Mucosa of rectum (tissue), 2 donors: ENCODE measurements around the gene OR52W1.

Experiments used
- H3K27ac ChIP-seq, 2 donors: one replicate each; pipeline ENCODE4 v1.7.0; 2013; ENCODE audit warnings: inconsistent platforms in 2 of 2, low read depth in 2 of 2, low read length in 2 of 2
- H3K27me3 ChIP-seq, 2 donors: one replicate each; pipeline ENCODE4 v1.7.0; 2013; ENCODE audit warnings: low read length in 2 of 2; ENCODE audit not compliant: control insufficient read depth in 2 of 2, insufficient read depth in 2 of 2
- H3K36me3 ChIP-seq, 2 donors: one replicate each; pipeline ENCODE4 v1.7.0; 2013; ENCODE audit warnings: low read length in 2 of 2; ENCODE audit not compliant: control insufficient read depth in 2 of 2, insufficient read depth in 2 of 2
- H3K4me1 ChIP-seq, 2 donors: one replicate each; pipeline ENCODE4 v1.7.0; 2013; ENCODE audit warnings: low read length in 2 of 2, mild to moderate bottlenecking in 1 of 2; ENCODE audit not compliant: control insufficient read depth in 2 of 2, insufficient read depth in 2 of 2
- H3K4me3 ChIP-seq, 2 donors: one replicate each; pipeline ENCODE4 v1.7.0; 2013; ENCODE audit warnings: low read length in 2 of 2
- H3K9ac ChIP-seq, 2 donors: one replicate each; pipeline ENCODE4 v1.7.0; 2013; ENCODE audit warnings: low read length in 2 of 2, low read depth in 1 of 2, mild to moderate bottlenecking in 1 of 2
- H3K9me3 ChIP-seq, 2 donors: one replicate each; pipeline ENCODE4 v1.7.0; 2013; ENCODE audit warnings: low read length in 2 of 2; ENCODE audit not compliant: control insufficient read depth in 2 of 2
- donor health status: healthy.
- donor health status: Normal muscosa, but diverticular disease.

OR52W1 gene

DNA sequence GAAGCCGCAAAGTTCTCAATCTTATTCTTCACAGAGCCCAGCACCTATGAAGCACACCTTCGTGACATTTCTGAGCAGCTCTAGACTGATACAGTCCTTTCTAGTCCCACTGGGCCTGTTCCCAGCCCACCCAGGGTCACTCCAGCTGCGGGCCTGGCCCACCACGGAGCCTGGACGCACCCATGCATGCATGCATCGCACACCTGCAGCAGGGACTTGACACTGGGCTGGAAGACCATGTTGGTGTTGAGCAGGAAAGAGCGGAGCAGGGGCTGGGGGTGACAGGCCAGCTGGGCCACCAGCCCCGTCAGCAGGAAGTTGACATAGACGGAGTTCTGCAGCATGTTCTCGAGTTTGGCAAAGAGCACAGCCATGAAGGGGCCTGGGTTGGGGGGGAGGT, 15.5 kb downstream of the OR52W1 start:
- Histone ChIP-seq H3K9ac (no peak overlapping the region), H3K4me3 (no peak overlapping the region), H3K4me1 (peaks cover 0 to under 1% of the 10 kb centered on the region in 2 donors)

DNA sequence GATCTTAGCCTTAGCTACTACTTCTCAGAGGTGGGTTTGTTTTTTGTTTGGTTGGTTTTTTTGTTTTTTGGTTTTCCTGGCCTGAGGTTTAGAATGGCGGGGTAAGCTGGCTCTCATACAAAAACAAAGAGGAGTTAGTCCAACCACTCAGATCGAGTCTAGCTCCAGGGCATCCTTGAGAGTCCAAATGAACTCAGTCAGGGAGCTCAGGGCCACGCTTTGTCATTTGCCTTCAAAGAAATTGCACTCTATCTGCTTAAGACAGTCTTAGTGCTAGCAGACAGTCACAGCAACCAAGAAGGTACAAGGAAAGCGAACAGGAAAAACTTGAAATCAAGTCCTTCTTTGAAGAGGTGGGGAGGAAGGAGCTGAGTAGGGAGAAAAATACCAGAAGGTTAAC, 17.5 kb downstream of the OR52W1 start:
- Histone ChIP-seq H3K36me3 (peaks cover 83 to 84% of the 10 kb centered on the region in 2 donors), H3K4me1 (peaks cover 2 to 3% of the 10 kb centered on the region in 2 donors), H3K4me3 (no peak overlapping the region), H3K9me3 (no peaks in the 10 kb centered on the region), H3K27ac (no peak overlapping the region), H3K9ac (no peak overlapping the region), H3K27me3 (no peaks in the 10 kb centered on the region)

More for the DNA sequence above, 15.5 kb downstream of the OR52W1 start:
- no peaks in the 10 kb centered on the region for H3K9me3 ChIP-seq
- H3K27ac ChIP-seq, result no peak overlapping the region
- peaks cover 87 to 88% of the 10 kb centered on the region in 2 donors for H3K36me3 ChIP-seq
- no peaks in the 10 kb centered on the region for H3K27me3 ChIP-seq

DNA sequence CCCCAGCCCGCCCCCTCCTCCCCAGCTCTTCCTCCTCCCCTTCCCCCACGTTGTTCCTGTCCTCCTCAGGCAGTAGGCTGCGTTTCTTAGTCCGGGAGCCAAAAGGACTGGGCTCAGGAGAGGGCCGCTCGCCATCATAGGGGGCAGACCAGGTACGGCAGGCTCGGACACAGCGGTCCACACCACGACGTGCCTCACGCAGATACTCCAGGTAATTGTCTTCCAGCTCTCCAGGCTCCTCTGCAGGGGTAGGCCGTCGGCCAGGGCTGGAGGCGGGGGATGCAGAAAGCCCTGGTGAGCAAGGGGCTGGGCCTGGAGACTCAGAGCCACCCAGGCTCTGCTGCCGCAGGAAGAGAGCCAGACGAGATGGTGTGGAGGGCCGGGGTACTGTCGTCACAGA, 18.7 kb downstream of the OR52W1 start:
- H3K9ac ChIP-seq, result no peak overlapping the region
- H3K4me1 ChIP-seq, result peaks cover 2 to 3% of the 10 kb centered on the region in 2 donors
- peaks cover 83 to 89% of the 10 kb centered on the region in 2 donors for H3K36me3 ChIP-seq
- no peaks in the 10 kb centered on the region for H3K27me3 ChIP-seq
- H3K4me3 ChIP-seq, result no peak overlapping the region
- H3K9me3 ChIP-seq, result no peaks in the 10 kb centered on the region
- H3K27ac ChIP-seq, result no peak overlapping the region

DNA sequence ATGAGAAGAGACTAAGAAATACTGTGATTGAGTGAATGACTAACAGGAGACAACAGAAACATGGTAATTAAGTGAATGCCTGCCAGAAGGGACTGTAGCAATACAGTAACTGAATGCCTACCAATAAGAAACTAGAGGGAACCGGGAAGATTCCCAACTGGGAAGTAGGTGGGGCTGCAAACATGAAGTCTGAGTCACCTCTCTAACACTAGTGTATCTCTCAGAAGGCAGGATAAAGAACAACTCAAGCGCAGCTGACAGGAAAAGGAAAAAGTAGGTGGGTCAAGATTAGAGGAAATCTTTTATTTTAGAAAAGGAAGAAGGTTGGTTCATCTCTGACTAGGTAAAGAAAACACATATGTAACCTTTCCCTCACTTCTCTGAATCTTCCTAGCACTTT, 20.3 kb downstream of the OR52W1 start:
- Histone ChIP-seq H3K36me3 (peaks cover 83 to 89% of the 10 kb centered on the region in 2 donors), H3K4me1 (peaks cover 2 to 3% of the 10 kb centered on the region in 2 donors), H3K4me3 (no peak overlapping the region), H3K27ac (peak overlapping the region; percentile 61), H3K27me3 (no peaks in the 10 kb centered on the region), H3K9me3 (no peaks in the 10 kb centered on the region), H3K9ac (no peak overlapping the region)

DNA sequence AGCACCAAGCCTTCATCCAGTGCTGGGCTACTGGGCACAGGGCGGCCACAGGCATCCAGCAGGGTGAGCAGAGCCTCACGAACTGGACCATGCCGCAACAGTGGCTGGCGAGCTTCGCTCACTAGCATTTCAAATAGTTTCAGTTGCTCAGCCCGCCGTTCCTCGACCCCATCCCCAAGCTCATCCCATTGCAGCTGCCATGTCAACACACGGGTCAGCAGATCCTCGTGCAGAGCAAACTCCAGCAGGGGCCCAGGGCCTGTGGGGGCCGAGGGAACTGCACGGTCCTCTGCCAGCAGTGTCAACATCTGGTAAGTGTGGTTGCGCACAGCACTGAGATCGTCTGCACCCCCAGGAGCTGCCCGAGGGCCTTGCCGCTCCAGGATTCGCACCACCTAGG, 24.8 kb downstream of the OR52W1 start:
- H3K36me3 ChIP-seq, result peaks cover 42 to 49% of the 10 kb centered on the region in 2 donors
- H3K4me3 ChIP-seq, result no peak overlapping the region
- no peak overlapping the region for H3K27ac ChIP-seq
- H3K4me1 ChIP-seq, result peaks cover 11 to 20% of the 10 kb centered on the region in 2 donors
- no peaks in the 10 kb centered on the region for H3K9me3 ChIP-seq
- no peaks in the 10 kb centered on the region for H3K27me3 ChIP-seq
- H3K9ac ChIP-seq, result no peak overlapping the region

DNA sequence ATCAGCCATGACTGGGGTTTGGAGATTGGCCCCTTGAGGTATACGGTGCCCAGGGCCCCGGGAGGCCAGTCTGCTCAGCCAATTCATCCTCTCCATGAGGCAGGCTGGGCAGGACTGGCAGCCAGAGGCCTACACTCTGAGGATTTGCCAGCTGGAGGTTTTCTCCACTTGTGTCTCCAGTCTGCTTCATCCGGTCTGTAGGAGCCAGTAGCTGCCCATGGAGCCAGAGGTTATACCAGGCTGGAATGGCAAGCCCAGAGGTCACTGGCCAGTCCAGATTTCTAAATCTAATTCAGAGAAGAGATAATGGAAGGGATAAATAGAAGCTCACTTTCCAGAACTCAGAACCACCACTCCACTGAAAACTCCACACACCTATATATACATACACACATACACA, 25.4 kb downstream of the OR52W1 start:
- H3K36me3 ChIP-seq, result peaks cover 40 to 43% of the 10 kb centered on the region in 2 donors
- H3K4me1 ChIP-seq, result peaks cover 11 to 22% of the 10 kb centered on the region in 2 donors
- no peak overlapping the region for H3K9ac ChIP-seq
- H3K27ac ChIP-seq, result no peak overlapping the region
- H3K27me3 ChIP-seq, result no peaks in the 10 kb centered on the region
- no peak overlapping the region for H3K4me3 ChIP-seq
- no peaks in the 10 kb centered on the region for H3K9me3 ChIP-seq

DNA sequence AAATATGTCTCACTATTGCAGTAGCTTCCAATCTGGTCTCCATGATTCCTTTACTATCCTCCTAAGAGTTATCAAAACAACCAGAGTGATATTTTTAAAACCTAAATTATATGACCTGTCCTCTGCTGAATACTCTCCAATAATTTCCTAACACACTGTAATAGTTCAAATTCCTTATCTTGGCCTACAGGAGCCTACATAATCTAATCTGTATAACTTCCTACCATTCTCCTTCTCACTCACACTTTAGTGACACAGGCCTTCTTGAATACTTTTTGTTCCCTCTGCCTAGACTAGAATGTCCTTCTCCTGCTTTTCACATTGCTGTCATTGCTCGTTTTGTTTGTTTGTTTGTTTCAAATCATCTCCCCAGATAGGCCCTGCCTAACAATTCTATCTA, 26.0 kb downstream of the OR52W1 start:
- H3K9me3 ChIP-seq, result no peaks in the 10 kb centered on the region
- H3K4me1 ChIP-seq, result peaks cover 8 to 24% of the 10 kb centered on the region in 2 donors
- H3K9ac ChIP-seq, result no peak overlapping the region
- peak overlapping the region in 1 of 2 donors; percentile 78 for H3K27ac ChIP-seq
- no peaks in the 10 kb centered on the region for H3K27me3 ChIP-seq
- H3K4me3 ChIP-seq, result no peak overlapping the region
- H3K36me3 ChIP-seq, result peaks cover 37 to 38% of the 10 kb centered on the region in 2 donors

DNA sequence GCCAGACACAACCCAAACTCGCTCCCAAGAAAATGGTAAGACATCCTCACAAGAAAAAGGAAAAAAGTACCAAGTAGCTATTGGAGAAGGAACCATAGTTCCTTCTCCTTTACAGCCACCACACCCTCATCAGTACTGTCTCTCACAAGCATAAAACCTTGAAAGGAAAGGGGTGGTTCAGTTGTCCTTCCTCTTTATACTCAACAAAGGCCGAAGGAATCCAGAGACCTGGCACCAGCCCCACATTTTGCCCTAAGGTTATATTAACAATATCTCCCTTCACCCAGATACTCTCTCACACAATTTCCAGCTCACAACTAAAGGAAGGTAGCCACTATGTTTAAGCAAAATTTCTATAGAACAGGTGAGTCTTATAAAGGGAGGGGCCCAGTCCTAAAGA, 26.9 kb downstream of the OR52W1 start:
- Histone ChIP-seq H3K9me3 (no peaks in the 10 kb centered on the region), H3K4me1 (peaks cover 14 to 31% of the 10 kb centered on the region in 2 donors), H3K4me3 (peak overlapping the region in 1 of 2 donors; percentile 13), H3K36me3 (peaks cover 32% of the 10 kb centered on the region in 2 donors), H3K27ac (peak overlapping the region; percentile 78), H3K9ac (no peak overlapping the region), H3K27me3 (no peaks in the 10 kb centered on the region)

DNA sequence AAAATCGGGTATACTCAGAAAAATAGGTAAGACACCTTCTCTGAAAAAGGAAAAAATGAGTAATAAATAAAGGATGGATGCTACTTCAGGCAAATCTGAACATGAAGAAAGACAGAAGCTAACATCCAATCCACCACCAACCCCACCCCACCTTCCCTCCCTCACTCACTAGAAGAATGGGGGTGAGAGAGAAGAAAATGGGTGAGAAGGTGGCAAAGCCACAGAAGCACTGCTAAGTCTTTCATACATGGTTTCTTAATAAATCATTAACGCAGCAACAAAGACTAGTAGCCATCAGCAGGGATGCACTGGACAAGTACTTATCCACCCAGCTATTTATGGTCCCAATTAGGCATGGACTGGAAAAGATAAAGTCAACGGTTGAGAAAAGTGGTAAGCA, 29.5 kb downstream of the OR52W1 start:
- peak overlapping the region in 1 of 2 donors; percentile 29 for H3K9ac ChIP-seq
- no peaks in the 10 kb centered on the region for H3K27me3 ChIP-seq
- H3K27ac ChIP-seq, result peak overlapping the region; percentile 87 to 88
- H3K4me3 ChIP-seq, result peak overlapping the region; percentile 58 to 77
- H3K36me3 ChIP-seq, result peaks cover 10% of the 10 kb centered on the region in 2 donors
- peaks cover 24 to 35% of the 10 kb centered on the region in 2 donors for H3K4me1 ChIP-seq
- no peaks in the 10 kb centered on the region for H3K9me3 ChIP-seq

DNA sequence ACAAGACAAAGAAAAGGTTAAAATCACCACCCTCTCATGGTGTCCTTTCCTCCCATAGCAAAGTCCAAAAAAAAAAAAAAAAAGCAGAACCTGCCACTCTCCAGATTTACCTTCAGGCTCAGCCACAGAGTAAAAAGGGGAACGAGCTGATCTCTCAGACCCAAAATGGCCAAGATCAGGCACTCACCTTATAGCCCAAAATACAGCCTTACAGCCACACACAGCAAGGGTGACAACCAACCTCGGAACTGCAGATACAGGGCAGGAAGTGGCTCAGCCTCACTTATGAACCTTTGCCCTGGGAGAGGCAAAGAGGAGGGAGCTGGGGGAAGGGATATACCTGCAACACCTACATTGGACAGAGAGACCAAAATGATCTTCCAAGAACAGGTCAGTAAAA, 30.9 kb downstream of the OR52W1 start:
- Histone ChIP-seq H3K4me1 (peaks cover 28 to 38% of the 10 kb centered on the region in 2 donors), H3K9me3 (no peaks in the 10 kb centered on the region), H3K27me3 (no peaks in the 10 kb centered on the region), H3K9ac (peak overlapping the region; percentile 66 to 73), H3K27ac (peak overlapping the region; percentile 87 to 88), H3K4me3 (peak overlapping the region; percentile 58 to 77), H3K36me3 (no peaks in the 10 kb centered on the region)

DNA sequence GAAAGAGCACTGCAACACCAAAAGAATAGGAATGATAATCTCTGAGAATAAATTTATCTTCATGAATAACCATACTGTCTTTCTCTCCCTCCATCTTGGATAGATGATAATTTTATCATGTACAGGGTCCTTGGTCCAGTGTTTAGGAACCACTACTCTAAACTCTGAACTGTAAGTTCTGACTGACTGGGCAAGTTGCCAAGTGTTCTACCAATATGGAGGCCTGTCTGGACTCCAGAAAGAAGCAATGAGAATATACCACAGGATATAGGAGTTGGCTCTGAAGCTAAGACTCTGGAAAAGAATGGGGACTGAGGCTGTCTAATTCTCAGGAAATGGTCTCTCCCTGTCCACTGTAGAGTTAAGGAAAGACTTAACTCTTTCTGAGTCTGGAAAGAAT, 33.9 kb downstream of the OR52W1 start:
- Histone ChIP-seq H3K36me3 (no peaks in the 10 kb centered on the region), H3K9me3 (no peaks in the 10 kb centered on the region), H3K4me3 (peak overlapping the region in 1 of 2 donors; percentile 95), H3K27ac (no peak overlapping the region), H3K4me1 (peaks cover 20 to 28% of the 10 kb centered on the region in 2 donors), H3K27me3 (no peaks in the 10 kb centered on the region), H3K9ac (no peak overlapping the region)
